GM18520 (cell line): ENCODE measurements around the gene LIG3.
"Not testable (repeated sequence)": the region's sequence is repeated elsewhere in the genome, so short reads cannot be mapped to it uniquely, and the experiment has no call there.

ENCODE experiments used
- ATAC-seq: cut with Tn5 transposase; IDR thresholded peaks from one replicate; pipeline ENCODE4 v1.9.1; 2021; ENCODE audit not compliant: unreplicated experiment

The LIG3 gene

DNA sequence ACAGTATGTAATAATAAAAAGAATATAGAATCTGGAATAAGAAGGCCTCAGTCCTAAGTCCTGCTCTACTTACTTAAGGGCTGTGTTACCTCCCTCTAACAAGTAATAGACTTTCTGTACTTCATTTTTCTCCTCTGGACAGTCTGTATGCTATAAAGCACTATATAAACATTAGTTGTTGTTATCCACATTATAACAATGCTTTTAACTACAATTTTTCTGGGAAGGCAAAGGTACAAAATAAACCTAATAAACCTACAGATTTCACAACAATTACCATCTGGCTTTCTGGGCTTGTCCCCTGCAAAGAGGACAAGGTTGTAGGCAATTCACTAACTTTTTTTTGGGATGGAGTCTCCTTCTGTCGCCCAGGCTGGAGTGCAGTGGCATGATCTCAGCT lies 50.5 kb downstream of the LIG3 start:
- no peak for ATAC-seq

DNA sequence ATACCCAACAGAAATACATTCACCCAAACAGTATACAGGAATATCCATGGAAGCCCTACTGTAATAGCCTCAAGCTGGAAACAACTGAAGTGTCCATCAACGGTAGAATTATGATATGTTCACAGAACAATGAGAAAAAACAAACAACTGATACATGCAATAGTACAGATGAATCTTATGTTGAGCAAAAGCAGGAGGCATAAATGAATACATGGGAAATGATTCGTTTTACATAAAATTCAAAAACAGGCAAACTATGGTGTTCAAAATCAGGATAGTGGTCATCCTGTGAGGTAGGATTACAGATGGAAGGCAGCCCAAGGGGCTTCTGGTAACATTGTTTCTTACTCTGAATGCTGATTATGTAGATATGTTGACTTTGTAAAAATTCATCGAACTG lies 58.1 kb downstream of the LIG3 start:
- ATAC-seq: no peak

DNA sequence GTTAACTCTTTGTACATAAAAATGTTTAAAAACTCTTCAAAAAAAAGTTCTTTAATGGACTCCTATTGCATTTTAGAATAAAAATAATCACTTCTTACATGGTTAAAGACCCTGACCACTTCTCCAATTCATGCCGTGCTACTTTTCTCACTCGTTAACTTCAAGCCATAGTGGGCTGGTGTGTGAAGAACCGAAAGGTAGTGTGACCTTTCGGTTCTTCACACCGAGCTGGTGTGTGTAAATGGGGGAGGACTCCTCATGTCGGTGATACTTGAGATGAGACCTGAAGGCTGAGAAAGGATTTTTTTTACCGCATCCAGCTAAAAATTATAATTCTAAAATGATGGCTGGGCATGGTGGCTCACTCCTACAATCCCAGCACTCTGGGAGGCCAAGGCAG lies 61.1 kb downstream of the LIG3 start:
- ATAC-seq: no peak

DNA sequence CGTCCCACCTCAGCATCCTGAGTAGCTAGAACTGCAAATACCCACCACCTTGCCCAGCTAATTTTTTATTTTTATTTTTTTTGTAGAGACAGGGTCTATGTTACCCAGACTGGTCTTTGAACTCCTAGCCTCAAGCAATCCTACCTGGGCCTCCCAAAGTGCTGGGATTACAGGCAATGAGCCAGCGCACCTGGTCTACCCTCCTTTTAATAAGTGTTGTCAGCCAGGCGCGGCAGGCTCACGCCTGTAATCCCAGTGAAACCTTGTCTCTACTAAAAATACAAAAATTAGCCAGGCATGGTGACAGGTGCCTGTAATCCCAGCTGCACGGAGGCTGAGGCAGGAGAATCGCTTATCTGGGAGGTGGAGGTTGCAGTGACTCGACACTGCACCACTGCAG lies 63.9 kb downstream of the LIG3 start:
- no peak for ATAC-seq

DNA sequence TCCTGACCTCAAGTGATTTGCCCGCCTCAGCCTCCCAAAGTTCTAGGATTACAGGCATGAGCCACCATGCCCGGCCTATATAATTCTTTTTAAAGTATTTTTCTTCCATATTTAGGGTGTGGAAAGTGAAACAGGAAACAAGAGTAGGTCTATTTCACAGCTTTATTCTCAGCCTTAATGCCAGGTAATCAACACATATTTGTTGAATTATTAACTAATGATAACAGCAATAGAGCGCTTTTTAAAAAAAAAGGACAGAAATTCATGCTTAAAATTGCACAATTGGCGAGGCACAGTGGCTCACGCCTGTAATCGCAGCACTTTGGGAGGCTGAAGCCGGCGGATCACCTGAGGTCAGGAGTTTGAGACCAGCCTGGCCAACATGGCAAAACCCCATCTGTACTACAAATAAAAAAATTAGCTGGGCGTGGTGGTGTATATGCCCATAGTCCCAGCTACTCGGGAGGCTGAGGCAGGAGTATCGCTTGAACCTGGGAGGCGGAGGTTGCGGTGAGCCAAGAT lies 65.2 kb downstream of the LIG3 start:
- not testable (repeated sequence) for ATAC-seq

DNA sequence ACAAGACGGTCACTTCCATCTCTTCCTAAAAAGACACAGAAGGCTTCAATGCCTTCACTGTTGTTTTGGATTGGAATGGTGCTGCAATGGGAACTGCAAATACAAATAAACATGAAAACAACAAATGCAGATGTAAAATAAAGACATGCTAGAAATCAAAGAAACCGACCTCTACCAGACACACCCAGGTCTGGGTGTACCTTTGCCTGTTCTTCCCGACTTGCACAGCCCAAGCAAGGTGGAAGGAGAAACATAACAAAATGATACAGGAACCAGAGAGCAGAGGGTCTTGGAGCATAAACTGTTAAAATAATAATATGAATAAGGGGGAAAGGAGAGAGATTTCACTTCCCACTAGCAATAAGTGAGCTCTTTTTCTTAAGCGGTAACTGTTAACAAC lies 65.9 kb downstream of the LIG3 start:
- ATAC-seq: no peak

DNA sequence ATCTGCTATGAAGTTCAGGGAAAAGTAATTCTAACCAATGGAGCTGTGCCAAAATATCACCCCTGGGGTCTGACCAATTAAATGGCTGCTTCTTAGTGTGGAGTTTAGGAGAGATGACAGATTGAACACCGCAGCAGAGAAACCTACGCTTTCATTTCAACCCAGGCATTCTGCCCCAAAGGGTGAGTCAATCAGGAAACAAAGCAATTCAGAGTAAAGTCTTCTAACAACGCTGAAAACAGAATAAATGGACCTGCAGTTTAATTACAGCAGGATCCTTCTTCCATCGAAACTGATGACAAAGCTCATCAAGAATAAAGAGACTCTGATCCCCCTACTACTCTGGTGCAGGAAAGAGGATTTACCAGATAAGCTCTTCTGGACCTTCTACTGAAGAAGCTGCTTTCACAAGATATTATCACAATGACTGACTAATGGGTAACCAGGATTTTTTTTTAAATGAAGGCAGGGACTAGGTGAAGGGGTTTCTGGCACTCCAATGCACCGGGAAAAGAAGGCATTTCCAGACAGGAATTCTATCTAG lies 66.5 kb downstream of the LIG3 start:
- no peak for ATAC-seq

DNA sequence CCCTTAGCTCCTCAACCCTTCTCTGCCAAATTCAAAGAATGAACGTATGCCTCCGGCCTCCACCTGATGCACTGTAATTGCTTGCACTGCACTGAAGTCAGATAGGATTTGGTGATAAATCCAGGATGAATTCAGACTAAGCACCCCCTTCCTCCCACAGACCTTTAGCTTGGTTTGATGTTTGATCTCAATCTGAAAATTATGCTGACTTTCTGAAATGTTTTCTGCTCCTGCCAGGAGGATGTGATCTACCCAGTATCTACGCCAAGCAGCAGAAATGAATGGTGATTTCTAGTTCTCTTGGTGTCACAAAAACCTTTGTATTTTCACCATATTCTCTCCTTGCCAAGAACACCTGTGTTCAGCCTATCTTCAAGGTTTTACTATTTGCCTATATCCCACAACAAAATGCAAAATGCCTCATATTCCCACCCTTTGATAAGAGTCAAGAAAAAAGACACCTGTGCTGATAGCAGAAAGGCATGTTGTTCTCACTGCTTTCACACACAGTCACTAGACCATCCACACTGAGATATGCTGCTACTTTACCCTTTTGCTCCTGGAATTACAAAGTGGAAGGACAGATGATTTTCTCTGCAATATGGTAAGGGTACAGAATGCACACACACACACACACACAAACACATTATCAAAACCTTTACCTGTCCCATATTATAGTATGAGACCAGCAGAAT lies 68.5 kb downstream of the LIG3 start:
- no peak for ATAC-seq

DNA sequence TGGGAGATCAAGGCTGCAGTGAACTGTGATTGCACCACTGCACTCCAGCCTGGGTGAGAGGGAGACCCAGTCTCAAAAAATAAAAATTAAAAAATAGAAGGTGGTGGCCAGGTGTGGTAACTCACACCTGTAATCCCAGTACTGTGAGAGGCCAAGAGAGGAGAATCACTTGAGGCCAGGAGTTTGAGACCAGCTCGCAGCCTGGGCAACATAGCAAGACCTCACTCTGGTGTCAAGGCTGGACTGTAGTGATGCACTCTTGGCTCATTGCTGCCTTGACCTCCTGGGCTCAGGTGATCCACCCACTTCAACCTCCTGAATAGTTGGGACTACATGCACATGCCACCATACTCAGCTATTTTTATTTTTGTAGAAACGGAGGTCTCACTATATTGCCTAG lies 69.9 kb downstream of the LIG3 start:
- ATAC-seq: no peak

DNA sequence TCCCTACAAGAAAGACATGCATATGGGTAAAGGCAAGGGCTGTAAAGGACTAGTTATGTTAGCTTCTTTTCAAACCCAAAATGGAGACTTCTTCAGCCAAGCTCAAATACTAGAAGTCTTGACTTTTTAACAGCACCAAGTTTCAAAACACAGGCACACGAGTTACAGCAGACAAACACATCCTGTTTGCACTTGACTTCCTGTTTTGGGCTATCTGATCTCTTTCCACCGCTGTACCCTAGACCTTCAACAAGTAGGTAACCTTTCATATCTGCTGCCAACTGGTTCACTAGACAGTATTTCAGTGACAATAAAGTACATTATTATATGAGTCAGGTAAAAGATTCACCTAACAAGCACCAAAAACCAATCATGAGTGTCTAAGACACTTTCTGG lies 70.9 kb downstream of the LIG3 start:
- peak; percentile 44 for ATAC-seq

DNA sequence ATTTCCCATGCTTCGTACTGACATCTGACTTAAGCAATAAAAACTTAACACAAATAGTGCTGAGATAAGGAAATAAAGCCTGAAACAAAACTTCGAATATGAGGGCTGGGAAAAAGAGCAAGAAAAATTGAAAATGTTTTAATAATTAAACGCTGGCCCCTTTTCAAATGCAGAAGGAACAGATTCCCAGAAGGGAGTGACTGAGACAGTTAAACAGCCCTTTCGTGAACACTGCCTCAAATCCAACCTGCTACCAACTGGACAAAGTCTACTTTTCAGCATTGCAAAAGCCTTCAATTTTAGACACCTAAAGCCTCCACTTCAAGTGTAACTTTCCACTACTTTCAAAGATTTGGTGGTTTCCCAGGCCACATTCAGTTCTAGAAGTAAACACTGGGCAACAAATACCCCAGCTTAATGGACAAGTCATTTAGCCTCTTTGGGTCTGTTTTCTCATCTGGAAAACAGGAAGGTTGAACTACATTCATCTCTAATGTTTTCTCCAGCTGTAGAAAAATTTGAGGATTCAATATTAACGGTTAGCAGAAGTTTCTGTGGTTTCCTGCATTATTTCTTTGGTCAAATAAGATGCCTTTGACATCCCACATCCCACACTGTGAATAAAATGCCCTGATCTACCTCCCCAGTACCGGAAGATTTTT lies 71.4 kb downstream of the LIG3 start:
- no peak for ATAC-seq

DNA sequence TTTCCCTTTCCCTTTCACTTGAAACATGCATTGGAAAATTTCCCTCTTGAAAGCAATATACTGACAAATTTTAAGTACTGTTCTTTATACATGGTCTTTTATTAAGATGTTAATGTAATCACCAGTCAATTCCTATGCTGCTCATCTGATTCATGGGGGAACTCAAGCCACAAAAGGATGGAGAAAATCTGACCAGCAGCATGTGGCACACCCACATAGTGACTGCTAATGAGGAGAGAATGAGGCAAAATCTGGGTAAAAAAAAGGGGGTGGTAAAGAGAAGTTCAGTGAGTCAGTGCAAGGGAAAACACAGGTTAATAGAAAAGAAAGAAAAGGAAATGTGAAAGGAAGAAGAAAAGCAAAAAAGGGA lies 71.9 kb downstream of the LIG3 start:
- no peak for ATAC-seq

DNA sequence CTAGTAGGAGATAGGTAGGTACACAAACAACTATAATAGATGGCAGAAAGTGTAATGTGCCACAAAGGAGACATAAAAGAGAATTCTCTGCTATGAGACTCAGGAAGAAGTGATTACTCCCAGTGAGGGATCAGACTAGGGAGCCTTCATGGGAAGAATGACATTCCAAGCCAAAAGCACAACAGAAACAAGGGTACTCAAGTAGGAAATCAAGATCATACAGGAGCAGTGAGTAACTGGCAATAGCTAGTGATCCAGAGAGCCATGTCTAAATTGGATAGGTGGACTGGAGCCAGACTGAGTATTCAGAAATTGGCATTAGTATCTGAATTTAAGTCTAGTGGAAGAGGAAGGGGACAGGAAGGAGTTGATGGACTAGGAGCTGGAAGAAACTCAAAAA lies 72.5 kb downstream of the LIG3 start:
- no peak for ATAC-seq

DNA sequence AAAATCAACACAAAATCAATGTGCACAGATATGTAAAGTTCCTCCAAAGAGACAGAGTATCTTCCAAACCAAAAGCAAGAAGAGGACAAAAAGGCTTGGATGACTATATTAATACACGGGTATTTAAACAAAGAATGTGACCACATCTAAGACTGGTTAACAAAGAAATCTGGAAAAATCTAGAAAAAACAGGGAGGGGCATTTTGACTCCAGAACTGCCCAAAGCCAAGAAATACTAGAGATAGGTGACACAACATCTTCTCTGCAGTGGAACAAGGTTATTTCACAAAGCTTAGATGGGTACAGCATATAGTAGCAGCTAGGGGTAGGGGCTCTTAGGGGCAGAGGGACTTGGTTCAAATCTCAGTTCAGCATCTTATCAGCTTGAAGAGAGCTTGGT lies 72.9 kb downstream of the LIG3 start:
- no peak for ATAC-seq

DNA sequence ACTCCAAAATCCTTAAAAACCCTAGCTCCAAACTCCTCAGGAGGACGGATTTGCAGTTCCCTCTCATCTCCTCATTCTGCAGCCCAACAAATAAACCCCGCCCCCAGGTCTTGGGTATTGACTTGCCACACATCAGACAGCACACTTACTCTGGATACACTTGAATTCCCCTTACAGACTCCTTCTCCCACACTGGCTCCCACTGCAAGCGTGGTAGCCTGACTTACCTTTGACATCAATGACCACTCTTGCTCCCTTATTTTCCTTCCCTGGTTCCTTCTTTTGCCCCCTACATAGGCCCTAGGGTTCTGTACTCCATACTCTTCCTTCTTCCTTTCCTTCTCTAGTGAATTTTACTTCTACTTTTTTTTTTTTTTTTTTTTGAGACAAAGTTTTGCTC lies 75.7 kb downstream of the LIG3 start:
- ATAC-seq: no peak

DNA sequence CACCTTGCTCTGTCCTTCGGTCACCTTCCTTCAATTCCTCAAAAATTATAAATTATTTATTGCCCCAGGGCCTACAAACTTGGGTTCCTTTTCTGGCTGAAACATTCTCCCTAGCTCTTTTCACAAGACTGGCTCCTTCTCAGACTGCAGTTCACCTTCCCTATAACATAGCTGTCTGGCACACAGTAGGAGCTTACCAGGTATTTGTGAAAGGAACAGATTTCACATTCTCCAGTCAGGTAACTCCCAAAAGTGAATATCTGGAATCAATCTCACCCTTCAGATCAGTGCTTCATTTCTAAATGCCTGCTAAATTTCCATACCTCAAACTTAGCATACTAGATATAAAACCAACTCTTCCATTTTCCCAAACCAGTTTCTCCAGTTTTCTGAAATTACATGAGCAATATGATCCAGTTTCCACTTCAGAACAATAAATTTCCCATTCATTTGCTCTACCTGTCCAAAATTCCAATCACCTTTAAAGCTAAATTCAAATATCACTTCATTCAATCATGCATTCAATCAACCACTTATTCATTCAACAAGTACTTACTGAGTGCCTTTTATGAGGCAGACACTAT lies 77.1 kb downstream of the LIG3 start:
- no peak for ATAC-seq
